Liver (tissue), 9 donors: ENCODE measurements around the gene SSBP2. TPM values are rescaled to one million over a fixed set of nuclear protein-coding genes. Genes with fewer than 3 reads are reported as not detected.

Experiments
- DNase-seq: peaks from one replicate; pipeline ENCODE4 v3.0.0-alpha.2; 2017; ENCODE audit warnings: low spot score
- H3K27ac ChIP-seq, 2 donors: one replicate each; pipeline ENCODE4 v1.7.0; 2013; ENCODE audit warnings: inconsistent platforms in 2 of 2, low read length in 2 of 2, control low read depth in 1 of 2, low read depth in 1 of 2, mild to moderate bottlenecking in 1 of 2
- H3K27me3 ChIP-seq, 4 donors: one replicate each; pipeline versions ENCODE4 v1.6.1 to v1.7.0; 2013; ENCODE audit warnings: low read length in 3 of 4, inconsistent platforms in 1 of 4, mild to moderate bottlenecking in 1 of 4, moderate library complexity in 1 of 4; ENCODE audit not compliant: control insufficient read depth in 4 of 4, insufficient read depth in 4 of 4
- H3K36me3 ChIP-seq, 4 donors: one replicate each; pipeline versions ENCODE4 v1.6.1 to v1.7.0; 2013; ENCODE audit warnings: low read length in 3 of 4, mild to moderate bottlenecking in 3 of 4, low read depth in 1 of 4, moderate library complexity in 1 of 4; ENCODE audit not compliant: control insufficient read depth in 4 of 4, insufficient read depth in 3 of 4
- H3K4me1 ChIP-seq, 4 donors: one replicate each; pipeline versions ENCODE4 v1.6.1 to v1.7.0; 2013; ENCODE audit warnings: low read length in 3 of 4, mild to moderate bottlenecking in 3 of 4, moderate library complexity in 1 of 4; ENCODE audit not compliant: control insufficient read depth in 4 of 4, insufficient read depth in 4 of 4
- H3K4me3 ChIP-seq, 3 donors: one replicate each; pipeline versions ENCODE4 v1.6.1 to v1.7.0; 2013; ENCODE audit warnings: low read length in 3 of 3, control low read depth in 1 of 3, low read depth in 1 of 3, mild to moderate bottlenecking in 1 of 3
- H3K9ac ChIP-seq, 2 donors: one replicate each; pipeline ENCODE4 v1.7.0; 2013; ENCODE audit warnings: low read length in 2 of 2, mild to moderate bottlenecking in 2 of 2, moderate library complexity in 2 of 2, control low read depth in 1 of 2, low read depth in 1 of 2
- H3K9me3 ChIP-seq, 4 donors: one replicate each; pipeline versions ENCODE4 v1.6.1 to v1.7.0; 2013; ENCODE audit warnings: low read length in 3 of 4; ENCODE audit not compliant: control insufficient read depth in 4 of 4
- EGR1 ChIP-seq, 2 donors: IDR thresholded peaks; 2 replicates each; pipeline ENCODE4 v1.6.1; 2016 to 2018; ENCODE audit warnings: antibody characterized with exemption in 2 of 2, low read depth in 2 of 2
- FOXA1 ChIP-seq: IDR thresholded peaks from 2 replicates; pipeline ENCODE4 v1.6.1; 2016; ENCODE audit warnings: antibody characterized with exemption
- FOXA2 ChIP-seq: IDR thresholded peaks from 2 replicates; pipeline ENCODE4 v1.6.1; 2016; ENCODE audit warnings: antibody characterized with exemption
- GABPA ChIP-seq, 2 donors: IDR thresholded peaks in 1 of 2; conservative IDR thresholded peaks in 1 of 2; 2 replicates each; pipeline ENCODE4 v1.6.1; 2016; ENCODE audit warnings: antibody characterized with exemption in 2 of 2, mild to moderate bottlenecking in 1 of 2, moderate library complexity in 1 of 2
- HNF4A ChIP-seq, 2 donors: conservative IDR thresholded peaks; 2 replicates each; pipeline ENCODE4 v1.6.1; 2016; ENCODE audit warnings: antibody characterized with exemption in 2 of 2, mild to moderate bottlenecking in 2 of 2
- HNF4G ChIP-seq: IDR thresholded peaks from 2 replicates; pipeline ENCODE4 v1.6.1; 2016; ENCODE audit warnings: antibody characterized with exemption
- JUND ChIP-seq, 2 donors: IDR thresholded peaks; 2 replicates each; pipeline ENCODE4 v1.6.1; 2016; ENCODE audit warnings: antibody characterized with exemption in 2 of 2
- NR2F2 ChIP-seq: IDR thresholded peaks from 2 replicates; pipeline ENCODE4 v1.6.1; 2016; ENCODE audit warnings: antibody characterized with exemption
- RAD21 ChIP-seq, 2 donors: IDR thresholded peaks; 2 replicates each; pipeline ENCODE4 v1.6.1; 2016; ENCODE audit warnings: antibody characterized with exemption in 2 of 2, mild to moderate bottlenecking in 2 of 2
- RXRA ChIP-seq, 2 donors: IDR thresholded peaks; 2 replicates each; pipeline ENCODE4 v1.6.1; 2017 to 2018; ENCODE audit warnings: antibody characterized with exemption in 2 of 2, mild to moderate bottlenecking in 1 of 2
- SP1 ChIP-seq: IDR thresholded peaks from 2 replicates; pipeline ENCODE4 v1.6.1; 2018; ENCODE audit warnings: antibody characterized with exemption, mild to moderate bottlenecking
- TAF1 ChIP-seq: conservative IDR thresholded peaks from 2 replicates; pipeline ENCODE4 v1.6.1; 2016; ENCODE audit warnings: antibody characterized with exemption, mild to moderate bottlenecking
- WGBS: extraction: QIAGEN DNeasy Blood & Tissue Kit; methylation state at CpG from one replicate; pipeline ENCODE4 v1.1.7; 2013; 5-methylcytosine and 5-hydroxymethylcytosine counted together
- polyA plus RNA-seq, 2 donors: library from polyadenylated mRNA; stranded (reverse) in 1 of 2; unstranded in 1 of 2; fragments of 200-250 nt in 1 of 2; fragments of >200 nt in 1 of 2; fragmentation: Nextera tagmentation in 1 of 2; extraction: Ambion mirVana in 1 of 2; gene quantifications; one replicate each; pipeline versions ENCODE4 v1.2.1 to v1.2.3, GENCODE V29; 2013 to 2015
- total RNA-seq, 2 donors: library from RNA; depleted of rRNA; stranded (reverse); fragments of >200 nt; gene quantifications; one replicate each; pipeline ENCODE4 v1.2.3, GENCODE V29; 2014
- TF ChIP-seq, protein P1 (sequence below): IDR thresholded peaks from 2 replicates; pipeline ENCODE4 v1.6.1; 2016; ENCODE audit warnings: antibody characterized with exemption
- TF ChIP-seq, protein P2 (sequence below): fragments of 150-350 bp; IDR thresholded peaks from 2 replicates; pipeline ENCODE4 v1.5.1; 2017; ENCODE audit warnings: improper control_type of control experiment, low read depth, low read length; ENCODE audit not compliant: missing input control
- TF ChIP-seq, protein P3 (sequence below): IDR thresholded peaks from 2 replicates; pipeline ENCODE4 v1.6.1; 2016; ENCODE audit warnings: antibody characterized with exemption
- TF ChIP-seq, protein P4 (sequence below): IDR thresholded peaks from 2 replicates; pipeline ENCODE4 v1.6.1; 2016; ENCODE audit warnings: antibody characterized with exemption, mild to moderate bottlenecking
- donor health status: healthy.
- donor health status: healthy.
- donor health status: healthy.
- donor health status: healthy.
- donor health status: healthy.

Gene SSBP2
- total and polyA plus RNA-seq, 4 donors, result 2.2 to 10.1 (median 4.1) TPM

DNA sequence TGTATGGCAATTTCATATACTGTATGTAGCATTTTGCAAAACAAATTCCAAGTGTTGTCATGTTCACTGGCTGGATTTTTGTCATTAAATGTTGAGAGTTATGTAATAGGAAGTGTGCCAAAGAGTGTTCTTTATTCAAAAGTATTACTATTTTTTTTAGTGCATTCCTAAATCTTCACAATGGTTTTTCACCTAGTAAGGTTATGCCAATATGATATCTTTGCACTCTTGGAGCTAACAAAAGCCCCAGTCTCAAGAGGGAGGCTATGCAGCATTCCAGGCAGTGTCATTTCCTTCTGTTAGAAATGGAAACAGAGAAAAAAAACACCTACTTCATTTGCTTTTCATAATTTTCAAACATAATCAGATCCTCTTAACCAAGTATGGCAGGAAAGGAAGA is 5.1 kb upstream of the SSBP2 start:
- H3K4me3 ChIP-seq, result no peak overlapping the region
- no peak for DNase-seq
- TF ChIP-seq RXRA (IDR thresholded peaks at IDR 0.05), result no peak
- no peak for TF ChIP-seq GABPA (IDR thresholded peaks at IDR 0.05 in 1 of 2, conservative IDR thresholded peaks at IDR 0.05 in 1 of 2)
- no peak for TF ChIP-seq NR2F2
- no peak for TF ChIP-seq RAD21 (IDR thresholded peaks at IDR 0.05)
- TF ChIP-seq EGR1 (IDR thresholded peaks at IDR 0.05; ENCODE audit: low read depth in 2 of 2), result no peak
- no peak for TF ChIP-seq TAF1
- TF ChIP-seq, protein P1, sequence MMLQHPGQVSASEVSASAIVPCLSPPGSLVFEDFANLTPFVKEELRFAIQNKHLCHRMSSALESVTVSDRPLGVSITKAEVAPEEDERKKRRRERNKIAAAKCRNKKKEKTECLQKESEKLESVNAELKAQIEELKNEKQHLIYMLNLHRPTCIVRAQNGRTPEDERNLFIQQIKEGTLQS, result no peak
- TF ChIP-seq FOXA2, result no peak
- TF ChIP-seq JUND (IDR thresholded peaks at IDR 0.05), result no peak
- no peak for TF ChIP-seq FOXA1
- no peak for TF ChIP-seq HNF4A (conservative IDR thresholded peaks at IDR 0.05)
- TF ChIP-seq, protein P2, sequence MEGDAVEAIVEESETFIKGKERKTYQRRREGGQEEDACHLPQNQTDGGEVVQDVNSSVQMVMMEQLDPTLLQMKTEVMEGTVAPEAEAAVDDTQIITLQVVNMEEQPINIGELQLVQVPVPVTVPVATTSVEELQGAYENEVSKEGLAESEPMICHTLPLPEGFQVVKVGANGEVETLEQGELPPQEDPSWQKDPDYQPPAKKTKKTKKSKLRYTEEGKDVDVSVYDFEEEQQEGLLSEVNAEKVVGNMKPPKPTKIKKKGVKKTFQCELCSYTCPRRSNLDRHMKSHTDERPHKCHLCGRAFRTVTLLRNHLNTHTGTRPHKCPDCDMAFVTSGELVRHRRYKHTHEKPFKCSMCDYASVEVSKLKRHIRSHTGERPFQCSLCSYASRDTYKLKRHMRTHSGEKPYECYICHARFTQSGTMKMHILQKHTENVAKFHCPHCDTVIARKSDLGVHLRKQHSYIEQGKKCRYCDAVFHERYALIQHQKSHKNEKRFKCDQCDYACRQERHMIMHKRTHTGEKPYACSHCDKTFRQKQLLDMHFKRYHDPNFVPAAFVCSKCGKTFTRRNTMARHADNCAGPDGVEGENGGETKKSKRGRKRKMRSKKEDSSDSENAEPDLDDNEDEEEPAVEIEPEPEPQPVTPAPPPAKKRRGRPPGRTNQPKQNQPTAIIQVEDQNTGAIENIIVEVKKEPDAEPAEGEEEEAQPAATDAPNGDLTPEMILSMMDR, result no peak
- no peak for TF ChIP-seq SP1
- TF ChIP-seq HNF4G, result no peak
- TF ChIP-seq, protein P3, sequence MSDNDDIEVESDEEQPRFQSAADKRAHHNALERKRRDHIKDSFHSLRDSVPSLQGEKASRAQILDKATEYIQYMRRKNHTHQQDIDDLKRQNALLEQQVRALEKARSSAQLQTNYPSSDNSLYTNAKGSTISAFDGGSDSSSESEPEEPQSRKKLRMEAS, result no peak
- H3K4me1 ChIP-seq, result peaks cover 0 to 5% (median 0%) of the 10 kb centered on the region in 4 donors
- H3K9ac ChIP-seq, result no peak overlapping the region
- H3K9me3 ChIP-seq, result no peaks in the 10 kb centered on the region
- peaks cover 0 to 4% (median 0%) of the 10 kb centered on the region in 4 donors for H3K27me3 ChIP-seq
- no peaks in the 10 kb centered on the region for H3K36me3 ChIP-seq
- H3K27ac ChIP-seq, result no peak overlapping the region

DNA sequence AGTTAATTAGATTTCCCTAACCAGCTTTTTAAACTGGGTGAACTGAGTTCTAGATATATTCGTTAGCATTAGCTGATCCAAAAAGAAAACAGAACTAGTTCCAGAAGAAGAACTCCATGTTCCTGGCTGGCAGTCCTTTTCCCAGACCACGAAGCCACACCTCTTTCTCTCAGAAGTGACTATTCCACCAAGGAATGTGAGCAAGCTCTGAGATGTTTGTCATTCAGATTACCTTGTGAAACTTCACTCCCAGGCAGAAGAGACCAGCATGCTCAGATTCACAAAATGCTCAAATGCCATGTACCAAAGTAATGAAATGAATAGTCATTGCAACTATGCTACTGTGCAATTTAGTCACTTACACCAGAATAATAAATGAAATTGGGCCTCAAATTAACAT is 4.4 kb upstream of the SSBP2 start:
- no peak for TF ChIP-seq HNF4A (conservative IDR thresholded peaks at IDR 0.05)
- TF ChIP-seq HNF4G, result no peak
- TF ChIP-seq, protein P3, result no peak
- TF ChIP-seq, protein P4, sequence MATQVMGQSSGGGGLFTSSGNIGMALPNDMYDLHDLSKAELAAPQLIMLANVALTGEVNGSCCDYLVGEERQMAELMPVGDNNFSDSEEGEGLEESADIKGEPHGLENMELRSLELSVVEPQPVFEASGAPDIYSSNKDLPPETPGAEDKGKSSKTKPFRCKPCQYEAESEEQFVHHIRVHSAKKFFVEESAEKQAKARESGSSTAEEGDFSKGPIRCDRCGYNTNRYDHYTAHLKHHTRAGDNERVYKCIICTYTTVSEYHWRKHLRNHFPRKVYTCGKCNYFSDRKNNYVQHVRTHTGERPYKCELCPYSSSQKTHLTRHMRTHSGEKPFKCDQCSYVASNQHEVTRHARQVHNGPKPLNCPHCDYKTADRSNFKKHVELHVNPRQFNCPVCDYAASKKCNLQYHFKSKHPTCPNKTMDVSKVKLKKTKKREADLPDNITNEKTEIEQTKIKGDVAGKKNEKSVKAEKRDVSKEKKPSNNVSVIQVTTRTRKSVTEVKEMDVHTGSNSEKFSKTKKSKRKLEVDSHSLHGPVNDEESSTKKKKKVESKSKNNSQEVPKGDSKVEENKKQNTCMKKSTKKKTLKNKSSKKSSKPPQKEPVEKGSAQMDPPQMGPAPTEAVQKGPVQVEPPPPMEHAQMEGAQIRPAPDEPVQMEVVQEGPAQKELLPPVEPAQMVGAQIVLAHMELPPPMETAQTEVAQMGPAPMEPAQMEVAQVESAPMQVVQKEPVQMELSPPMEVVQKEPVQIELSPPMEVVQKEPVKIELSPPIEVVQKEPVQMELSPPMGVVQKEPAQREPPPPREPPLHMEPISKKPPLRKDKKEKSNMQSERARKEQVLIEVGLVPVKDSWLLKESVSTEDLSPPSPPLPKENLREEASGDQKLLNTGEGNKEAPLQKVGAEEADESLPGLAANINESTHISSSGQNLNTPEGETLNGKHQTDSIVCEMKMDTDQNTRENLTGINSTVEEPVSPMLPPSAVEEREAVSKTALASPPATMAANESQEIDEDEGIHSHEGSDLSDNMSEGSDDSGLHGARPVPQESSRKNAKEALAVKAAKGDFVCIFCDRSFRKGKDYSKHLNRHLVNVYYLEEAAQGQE, result no peak
- TF ChIP-seq, protein P1, result no peak
- TF ChIP-seq, protein P2, result no peak
- no peak for TF ChIP-seq TAF1
- TF ChIP-seq RAD21 (IDR thresholded peaks at IDR 0.05), result no peak
- no peak for TF ChIP-seq SP1
- no peak for TF ChIP-seq FOXA2
- TF ChIP-seq GABPA (IDR thresholded peaks at IDR 0.05 in 1 of 2, conservative IDR thresholded peaks at IDR 0.05 in 1 of 2), result no peak
- no peak for TF ChIP-seq JUND (IDR thresholded peaks at IDR 0.05)
- H3K4me3 ChIP-seq, result no peak overlapping the region
- no peak for DNase-seq
- no peaks in the 10 kb centered on the region for H3K36me3 ChIP-seq
- 39% methylated on average over 2 of the region's 2 CpGs for WGBS
- H3K9me3 ChIP-seq, result no peaks in the 10 kb centered on the region
- H3K9ac ChIP-seq, result no peak overlapping the region
- H3K4me1 ChIP-seq, result peaks cover 0 to 5% (median 0%) of the 10 kb centered on the region in 4 donors
- peaks cover 0 to 4% (median 0%) of the 10 kb centered on the region in 4 donors for H3K27me3 ChIP-seq
- no peak overlapping the region for H3K27ac ChIP-seq
